Measurements from ENCODE around the gene PLXNA4. TPM values are rescaled to one million over a fixed set of nuclear protein-coding genes. Genes with fewer than 3 reads are reported as not detected.
A peak's percentile ranks its signal among the peaks of the same experiment; 100 is the strongest.

The PLXNA4 gene
- total RNA-seq, 2 donors from 2014 or later = 24.0 to 42.7 TPM

DNA sequence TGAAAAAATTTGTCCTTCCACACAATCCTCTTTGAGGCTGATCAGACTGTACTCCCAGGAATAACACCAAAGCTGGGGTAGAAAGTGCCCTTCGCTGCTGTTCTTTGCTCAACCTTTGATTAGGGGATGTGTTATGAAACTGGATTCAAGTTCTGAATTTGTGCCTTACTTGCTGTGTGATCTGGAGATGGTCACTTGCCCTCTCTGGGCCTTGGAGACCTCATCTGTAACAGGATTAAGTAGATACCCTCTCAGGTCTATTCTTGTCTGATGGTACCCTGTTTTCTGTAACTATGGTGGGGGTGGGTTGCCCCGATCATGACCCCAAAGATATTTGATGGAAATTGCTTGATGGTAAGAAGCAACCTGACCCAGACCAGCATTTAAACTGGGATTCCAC is 368.5 kb downstream of the PLXNA4 start:
- H3K36me3 ChIP-seq (ENCODE audit: control insufficient read depth, insufficient read depth, low read length) = no peaks in the 10 kb centered on the region
- Mint-ChIP-seq H3K27me3 (ENCODE audit: insufficient read depth) (no peaks in the 10 kb centered on the region), H3K4me1 (peaks cover 13% of the 10 kb centered on the region), H3K27ac (no peak overlapping the region), H3K4me3 (no peak overlapping the region), H3K36me3 (ENCODE audit: low read depth) (peaks cover 30% of the 10 kb centered on the region), H3K9me3 (no peaks in the 10 kb centered on the region)
- no peak overlapping the region for H3K9ac ChIP-seq (ENCODE audit: extremely low read depth, low read length, poor library complexity, severe bottlenecking)
- no peak for DNase-seq
- 80 to 89% methylated on average over 1 to 2 of the region's 2 CpGs for WGBS, 2 experiments (ENCODE audit: insufficient coverage in 1 of 2, insufficient read length in 1 of 2)
- no peaks in the 10 kb centered on the region for H3K9me3 ChIP-seq (ENCODE audit: control insufficient read depth, low read length)
- H3K4me3 ChIP-seq (ENCODE audit: low read length) = no peak overlapping the region
- no peak overlapping the region for H3K27ac ChIP-seq (ENCODE audit: low read depth, low read length)
- TF ChIP-seq, protein P1, sequence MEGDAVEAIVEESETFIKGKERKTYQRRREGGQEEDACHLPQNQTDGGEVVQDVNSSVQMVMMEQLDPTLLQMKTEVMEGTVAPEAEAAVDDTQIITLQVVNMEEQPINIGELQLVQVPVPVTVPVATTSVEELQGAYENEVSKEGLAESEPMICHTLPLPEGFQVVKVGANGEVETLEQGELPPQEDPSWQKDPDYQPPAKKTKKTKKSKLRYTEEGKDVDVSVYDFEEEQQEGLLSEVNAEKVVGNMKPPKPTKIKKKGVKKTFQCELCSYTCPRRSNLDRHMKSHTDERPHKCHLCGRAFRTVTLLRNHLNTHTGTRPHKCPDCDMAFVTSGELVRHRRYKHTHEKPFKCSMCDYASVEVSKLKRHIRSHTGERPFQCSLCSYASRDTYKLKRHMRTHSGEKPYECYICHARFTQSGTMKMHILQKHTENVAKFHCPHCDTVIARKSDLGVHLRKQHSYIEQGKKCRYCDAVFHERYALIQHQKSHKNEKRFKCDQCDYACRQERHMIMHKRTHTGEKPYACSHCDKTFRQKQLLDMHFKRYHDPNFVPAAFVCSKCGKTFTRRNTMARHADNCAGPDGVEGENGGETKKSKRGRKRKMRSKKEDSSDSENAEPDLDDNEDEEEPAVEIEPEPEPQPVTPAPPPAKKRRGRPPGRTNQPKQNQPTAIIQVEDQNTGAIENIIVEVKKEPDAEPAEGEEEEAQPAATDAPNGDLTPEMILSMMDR (conservative IDR thresholded peaks at IDR 0.05) = no peak
- H3K4me1 ChIP-seq (ENCODE audit: control insufficient read depth, insufficient read depth, low read length) = no peaks in the 10 kb centered on the region
- no peaks in the 10 kb centered on the region for H3K27me3 ChIP-seq (ENCODE audit: control insufficient read depth, insufficient read depth, low read length, poor library complexity, severe bottlenecking)

DNA sequence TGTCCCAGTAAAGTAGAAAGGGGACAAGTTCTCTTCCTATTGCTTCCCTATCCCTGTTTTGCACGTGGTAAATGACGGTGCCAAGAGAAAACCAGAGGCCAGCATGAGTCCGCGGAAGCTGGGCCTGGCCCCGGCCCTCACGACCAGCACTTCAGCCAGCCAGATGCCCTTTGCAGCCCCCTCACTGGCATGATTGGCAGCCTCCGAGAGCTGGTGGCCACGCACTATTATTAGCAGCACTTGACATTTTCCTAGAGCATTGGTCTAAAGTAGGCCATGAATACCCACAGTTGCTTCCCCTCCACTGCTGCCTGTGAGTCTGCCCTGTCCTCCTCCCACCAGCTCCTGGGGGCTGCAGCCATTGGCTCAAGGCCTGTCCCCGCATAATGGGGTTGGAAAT is 369.1 kb downstream of the PLXNA4 start:
- Mint-ChIP-seq H3K27me3 (ENCODE audit: insufficient read depth) (no peaks in the 10 kb centered on the region), H3K36me3 (ENCODE audit: low read depth) (peaks cover 30% of the 10 kb centered on the region), H3K27ac (no peak overlapping the region), H3K4me1 (peaks cover 13% of the 10 kb centered on the region), H3K4me3 (no peak overlapping the region), H3K9me3 (no peaks in the 10 kb centered on the region)
- H3K4me3 ChIP-seq (ENCODE audit: low read length) = no peak overlapping the region
- H3K4me1 ChIP-seq (ENCODE audit: control insufficient read depth, insufficient read depth, low read length) = no peaks in the 10 kb centered on the region
- no peak for DNase-seq
- no peak overlapping the region for H3K27ac ChIP-seq (ENCODE audit: low read depth, low read length)
- no peaks in the 10 kb centered on the region for H3K9me3 ChIP-seq (ENCODE audit: control insufficient read depth, low read length)
- no peaks in the 10 kb centered on the region for H3K36me3 ChIP-seq (ENCODE audit: control insufficient read depth, insufficient read depth, low read length)
- TF ChIP-seq, protein P1 (conservative IDR thresholded peaks at IDR 0.05) = no peak
- no peak overlapping the region for H3K9ac ChIP-seq (ENCODE audit: extremely low read depth, low read length, poor library complexity, severe bottlenecking)
- WGBS, 2 experiments (ENCODE audit: insufficient coverage in 1 of 2, insufficient read length in 1 of 2) = 91 to 94% methylated on average over 9 of the region's 9 CpGs
- no peaks in the 10 kb centered on the region for H3K27me3 ChIP-seq (ENCODE audit: control insufficient read depth, insufficient read depth, low read length, poor library complexity, severe bottlenecking)

DNA sequence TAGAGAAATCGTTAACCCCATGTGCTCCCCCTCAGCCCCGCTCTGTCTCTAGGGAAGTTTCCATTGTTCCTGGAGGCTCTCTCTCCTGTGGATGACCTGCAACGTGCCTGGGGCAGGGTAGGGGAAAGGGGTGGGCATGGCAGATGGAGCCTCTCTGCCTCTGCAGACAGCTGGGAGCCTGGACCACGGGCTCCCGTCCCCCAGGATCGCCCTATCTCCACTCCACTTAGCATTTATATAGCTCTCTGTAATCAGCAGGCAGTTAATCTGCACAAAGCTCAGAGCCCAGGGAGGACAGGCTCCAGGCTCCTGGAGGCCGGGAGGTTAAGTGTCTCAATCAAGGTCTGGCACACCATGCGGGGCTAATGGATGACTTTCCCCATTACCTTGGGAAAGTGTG is 369.7 kb downstream of the PLXNA4 start:
- Mint-ChIP-seq H3K9me3 (no peaks in the 10 kb centered on the region), H3K27ac (no peak overlapping the region), H3K4me1 (peaks cover 13% of the 10 kb centered on the region), H3K36me3 (ENCODE audit: low read depth) (peaks cover 32% of the 10 kb centered on the region), H3K27me3 (ENCODE audit: insufficient read depth) (no peaks in the 10 kb centered on the region), H3K4me3 (no peak overlapping the region)
- no peaks in the 10 kb centered on the region for H3K4me1 ChIP-seq (ENCODE audit: control insufficient read depth, insufficient read depth, low read length)
- no peak overlapping the region for H3K4me3 ChIP-seq (ENCODE audit: low read length)
- H3K36me3 ChIP-seq (ENCODE audit: control insufficient read depth, insufficient read depth, low read length) = no peaks in the 10 kb centered on the region
- 56 to 73% methylated on average over 5 to 8 of the region's 8 CpGs for WGBS, 2 experiments (ENCODE audit: insufficient coverage in 1 of 2, insufficient read length in 1 of 2)
- peak overlapping the region; percentile 69 for H3K27ac ChIP-seq (ENCODE audit: low read depth, low read length)
- H3K9me3 ChIP-seq (ENCODE audit: control insufficient read depth, low read length) = no peaks in the 10 kb centered on the region
- DNase-seq = no peak
- TF ChIP-seq, protein P1 (conservative IDR thresholded peaks at IDR 0.05) = no peak
- no peak overlapping the region for H3K9ac ChIP-seq (ENCODE audit: extremely low read depth, low read length, poor library complexity, severe bottlenecking)
- no peaks in the 10 kb centered on the region for H3K27me3 ChIP-seq (ENCODE audit: control insufficient read depth, insufficient read depth, low read length, poor library complexity, severe bottlenecking)

All from endodermal cell (in vitro differentiated cells).